ENCODE data around the gene TLE4.

TLE4 gene

DNA sequence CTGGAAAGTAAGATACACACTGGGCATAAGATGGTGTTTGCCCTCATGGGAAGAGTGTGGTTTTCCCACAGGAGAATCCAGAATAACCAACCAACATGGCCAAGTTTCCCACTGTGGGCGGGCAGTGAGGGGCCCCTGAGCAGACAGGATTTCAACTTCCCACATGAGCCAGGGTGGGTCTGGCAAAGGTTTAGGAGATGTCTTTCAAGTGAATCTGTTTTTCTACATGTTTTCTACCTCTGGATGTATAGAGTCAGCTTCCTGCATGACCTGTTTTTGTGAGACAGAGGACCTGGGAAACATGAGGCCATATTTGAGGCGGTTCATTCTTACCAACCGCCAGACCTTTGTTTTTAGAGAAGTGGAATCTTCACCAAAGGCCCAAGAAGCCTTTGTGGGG, 100.5 kb downstream of the TLE4 start:
- H4K20me1 ChIP-seq (ENCODE audit: low read depth, low read length): no peaks in the 10 kb centered on the region
- no peak overlapping the region for H3K27ac ChIP-seq (ENCODE audit: low read depth, low read length)
- H3K9me2 ChIP-seq (replicated peaks; ENCODE audit: insufficient read depth, low read length): no peaks in the 10 kb centered on the region
- no peaks in the 10 kb centered on the region for H3K27me3 ChIP-seq (ENCODE audit: low read length)
- H3K9me3 ChIP-seq (ENCODE audit: insufficient read depth, low read length): no peaks in the 10 kb centered on the region
- no peak overlapping the region for H3K4me2 ChIP-seq (ENCODE audit: low read depth, low read length, poor library complexity, severe bottlenecking)
- H3K9ac ChIP-seq (ENCODE audit: low read length): no peak overlapping the region
- H3F3A ChIP-seq (ENCODE audit: insufficient read depth): no peaks in the 10 kb centered on the region
- no peaks in the 10 kb centered on the region for H3K36me3 ChIP-seq (ENCODE audit: low read length)
- TF ChIP-seq, protein P1, sequence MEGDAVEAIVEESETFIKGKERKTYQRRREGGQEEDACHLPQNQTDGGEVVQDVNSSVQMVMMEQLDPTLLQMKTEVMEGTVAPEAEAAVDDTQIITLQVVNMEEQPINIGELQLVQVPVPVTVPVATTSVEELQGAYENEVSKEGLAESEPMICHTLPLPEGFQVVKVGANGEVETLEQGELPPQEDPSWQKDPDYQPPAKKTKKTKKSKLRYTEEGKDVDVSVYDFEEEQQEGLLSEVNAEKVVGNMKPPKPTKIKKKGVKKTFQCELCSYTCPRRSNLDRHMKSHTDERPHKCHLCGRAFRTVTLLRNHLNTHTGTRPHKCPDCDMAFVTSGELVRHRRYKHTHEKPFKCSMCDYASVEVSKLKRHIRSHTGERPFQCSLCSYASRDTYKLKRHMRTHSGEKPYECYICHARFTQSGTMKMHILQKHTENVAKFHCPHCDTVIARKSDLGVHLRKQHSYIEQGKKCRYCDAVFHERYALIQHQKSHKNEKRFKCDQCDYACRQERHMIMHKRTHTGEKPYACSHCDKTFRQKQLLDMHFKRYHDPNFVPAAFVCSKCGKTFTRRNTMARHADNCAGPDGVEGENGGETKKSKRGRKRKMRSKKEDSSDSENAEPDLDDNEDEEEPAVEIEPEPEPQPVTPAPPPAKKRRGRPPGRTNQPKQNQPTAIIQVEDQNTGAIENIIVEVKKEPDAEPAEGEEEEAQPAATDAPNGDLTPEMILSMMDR (IDR thresholded peaks at IDR 0.05; ENCODE audit: insufficient read depth, low read length, poor library complexity, severe bottlenecking): no peak
- TF ChIP-seq EZH2phosphoT487 (conservative IDR thresholded peaks at IDR 0.05; ENCODE audit: low read length): no peak
- no peaks in the 10 kb centered on the region for H3K79me2 ChIP-seq (ENCODE audit: insufficient read depth, low read length)
- no peak overlapping the region for H2AFZ ChIP-seq (ENCODE audit: low read depth, low read length, severe bottlenecking)
- no peak overlapping the region for H3K4me3 ChIP-seq (ENCODE audit: insufficient read depth, low read length, poor library complexity, severe bottlenecking)

DNA sequence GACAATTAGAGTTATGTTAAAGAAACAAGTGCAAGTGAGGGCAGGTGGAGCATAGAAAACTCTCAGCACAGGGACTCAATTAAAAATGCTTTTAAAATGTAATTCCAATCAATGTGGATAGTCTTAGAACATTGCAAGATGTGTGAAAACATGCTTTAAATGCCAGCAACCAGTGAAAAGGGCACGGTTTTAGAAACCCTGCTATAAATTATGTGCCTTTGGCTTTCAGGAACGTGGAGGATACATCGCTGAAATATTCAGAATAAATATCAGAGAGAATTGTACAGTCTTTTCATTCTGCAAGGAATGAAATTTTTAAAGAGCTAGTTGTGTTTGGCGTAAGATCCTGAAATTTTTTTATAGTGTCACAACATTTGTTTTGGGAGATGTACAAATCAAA, 101.1 kb downstream of the TLE4 start:
- H3K36me3 ChIP-seq (ENCODE audit: low read length): no peaks in the 10 kb centered on the region

GRCh38 chr9:79673614-79674013, 101.8 kb downstream of the TLE4 start:
- Histone ChIP-seq H3F3A (ENCODE audit: insufficient read depth) (no peaks in the 10 kb centered on the region), H3K4me2 (ENCODE audit: low read depth, low read length, poor library complexity, severe bottlenecking) (no peak overlapping the region), H3K9me3 (ENCODE audit: insufficient read depth, low read length) (no peaks in the 10 kb centered on the region), H3K36me3 (ENCODE audit: low read length) (no peaks in the 10 kb centered on the region), H3K27me3 (ENCODE audit: low read length) (no peaks in the 10 kb centered on the region), H3K79me2 (ENCODE audit: insufficient read depth, low read length) (no peaks in the 10 kb centered on the region), H3K9me2 (replicated peaks; ENCODE audit: insufficient read depth, low read length) (no peaks in the 10 kb centered on the region), H3K4me3 (ENCODE audit: insufficient read depth, low read length, poor library complexity, severe bottlenecking) (no peak overlapping the region), H2AFZ (ENCODE audit: low read depth, low read length, severe bottlenecking) (no peak overlapping the region), H3K9ac (ENCODE audit: low read length) (no peak overlapping the region), H3K27ac (ENCODE audit: low read depth, low read length) (no peak overlapping the region), H4K20me1 (ENCODE audit: low read depth, low read length) (no peaks in the 10 kb centered on the region)
- TF ChIP-seq EZH2phosphoT487 (conservative IDR thresholded peaks at IDR 0.05; ENCODE audit: low read length): no peak
- TF ChIP-seq, protein P1 (IDR thresholded peaks at IDR 0.05; ENCODE audit: insufficient read depth, low read length, poor library complexity, severe bottlenecking): no peak

More for the DNA sequence above, 101.1 kb downstream of the TLE4 start:
- no peak overlapping the region for H3K27ac ChIP-seq (ENCODE audit: low read depth, low read length)
- no peaks in the 10 kb centered on the region for H3K9me3 ChIP-seq (ENCODE audit: insufficient read depth, low read length)
- H3K9me2 ChIP-seq (replicated peaks; ENCODE audit: insufficient read depth, low read length): no peaks in the 10 kb centered on the region
- no peaks in the 10 kb centered on the region for H4K20me1 ChIP-seq (ENCODE audit: low read depth, low read length)
- H3F3A ChIP-seq (ENCODE audit: insufficient read depth): no peaks in the 10 kb centered on the region
- H3K4me3 ChIP-seq (ENCODE audit: insufficient read depth, low read length, poor library complexity, severe bottlenecking): no peak overlapping the region
- H3K4me2 ChIP-seq (ENCODE audit: low read depth, low read length, poor library complexity, severe bottlenecking): no peak overlapping the region
- no peaks in the 10 kb centered on the region for H3K79me2 ChIP-seq (ENCODE audit: insufficient read depth, low read length)
- no peak overlapping the region for H2AFZ ChIP-seq (ENCODE audit: low read depth, low read length, severe bottlenecking)
- H3K9ac ChIP-seq (ENCODE audit: low read length): no peak overlapping the region
- H3K27me3 ChIP-seq (ENCODE audit: low read length): no peaks in the 10 kb centered on the region
- TF ChIP-seq, protein P1 (IDR thresholded peaks at IDR 0.05; ENCODE audit: insufficient read depth, low read length, poor library complexity, severe bottlenecking): no peak
- TF ChIP-seq EZH2phosphoT487 (conservative IDR thresholded peaks at IDR 0.05; ENCODE audit: low read length): no peak

Measured in SU-DHL-6 (cell line).